Glutamatergic neuron (in vitro differentiated cells): ENCODE measurements around the gene DNASE2. TPM values are rescaled to one million over a fixed set of nuclear protein-coding genes. Genes with fewer than 3 reads are reported as not detected.

Source experiments
- DNase-seq: peaks from one replicate; pipeline ENCODE4 v3.0.0; 2022
- H3K27ac Mint-ChIP-seq: one replicate; pipeline ENCODE4 v1.8.0; 2020; ENCODE audit warnings: mild to moderate bottlenecking, mixed read lengths, inconsistent platforms; ENCODE audit not compliant: unreplicated experiment
- H3K27me3 Mint-ChIP-seq: one replicate; pipeline ENCODE4 v1.8.0; 2020; ENCODE audit warnings: mild to moderate bottlenecking, moderate library complexity, mixed read lengths, inconsistent platforms; ENCODE audit not compliant: unreplicated experiment
- H3K36me3 Mint-ChIP-seq: one replicate; pipeline ENCODE4 v1.8.0; 2020; ENCODE audit warnings: mild to moderate bottlenecking, mixed read lengths, inconsistent platforms; ENCODE audit not compliant: unreplicated experiment
- H3K4me1 Mint-ChIP-seq: one replicate; pipeline ENCODE4 v1.8.0; 2020; ENCODE audit warnings: mild to moderate bottlenecking, low read depth, mixed read lengths, inconsistent platforms; ENCODE audit not compliant: unreplicated experiment
- H3K4me3 Mint-ChIP-seq: one replicate; pipeline ENCODE4 v1.8.0; 2020; ENCODE audit warnings: mild to moderate bottlenecking, mixed read lengths, inconsistent platforms; ENCODE audit not compliant: unreplicated experiment
- H3K9me3 Mint-ChIP-seq: one replicate; pipeline ENCODE4 v1.8.0; 2020; ENCODE audit warnings: mild to moderate bottlenecking, moderate library complexity, mixed read lengths, inconsistent platforms; ENCODE audit not compliant: unreplicated experiment
- total RNA-seq: library from RNA; stranded (reverse); fragmentation: NEBNext Ultra II Directional; extraction: Animal tissue kit (Norgen Biotek cat#: 25700); gene quantifications from one replicate; pipeline ENCODE4 v1.2.1, GENCODE V29; 2021; ENCODE audit not compliant: unreplicated experiment
- TF ChIP-seq, protein P1 (sequence below): fragments of 200-600 bp; sonication (generic); IDR thresholded peaks from one replicate; pipeline ENCODE4 v1.5.0; 2021; ENCODE audit not compliant: partially characterized antibody, unreplicated experiment

DNASE2 gene
- total RNA-seq, 1 donor from 2014 or later: 7.9 TPM

DNA sequence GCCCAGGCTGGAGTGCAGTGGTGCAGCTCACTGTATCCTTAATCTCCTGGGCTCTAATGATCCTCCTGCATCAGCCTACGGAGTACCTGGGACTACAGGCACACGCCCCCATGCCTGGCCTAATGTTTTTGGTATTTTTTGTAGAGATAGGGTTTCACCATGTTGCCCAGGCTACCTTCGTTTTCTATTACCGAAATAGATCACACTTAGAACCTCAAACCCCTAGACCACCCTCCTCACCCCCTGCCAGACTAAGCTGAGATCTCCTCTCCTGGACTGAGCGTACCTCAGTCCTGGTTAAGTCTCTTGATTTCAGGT is 5.4 kb upstream of the DNASE2 start:
- peak overlapping the region; percentile 69 for H3K4me3 Mint-ChIP-seq
- peaks cover 24% of the 10 kb centered on the region for H3K27me3 Mint-ChIP-seq
- no peak for DNase-seq
- H3K4me1 Mint-ChIP-seq: peaks cover 2% of the 10 kb centered on the region
- H3K36me3 Mint-ChIP-seq: no peaks in the 10 kb centered on the region
- H3K27ac Mint-ChIP-seq: peak overlapping the region; percentile 53
- TF ChIP-seq, protein P1, sequence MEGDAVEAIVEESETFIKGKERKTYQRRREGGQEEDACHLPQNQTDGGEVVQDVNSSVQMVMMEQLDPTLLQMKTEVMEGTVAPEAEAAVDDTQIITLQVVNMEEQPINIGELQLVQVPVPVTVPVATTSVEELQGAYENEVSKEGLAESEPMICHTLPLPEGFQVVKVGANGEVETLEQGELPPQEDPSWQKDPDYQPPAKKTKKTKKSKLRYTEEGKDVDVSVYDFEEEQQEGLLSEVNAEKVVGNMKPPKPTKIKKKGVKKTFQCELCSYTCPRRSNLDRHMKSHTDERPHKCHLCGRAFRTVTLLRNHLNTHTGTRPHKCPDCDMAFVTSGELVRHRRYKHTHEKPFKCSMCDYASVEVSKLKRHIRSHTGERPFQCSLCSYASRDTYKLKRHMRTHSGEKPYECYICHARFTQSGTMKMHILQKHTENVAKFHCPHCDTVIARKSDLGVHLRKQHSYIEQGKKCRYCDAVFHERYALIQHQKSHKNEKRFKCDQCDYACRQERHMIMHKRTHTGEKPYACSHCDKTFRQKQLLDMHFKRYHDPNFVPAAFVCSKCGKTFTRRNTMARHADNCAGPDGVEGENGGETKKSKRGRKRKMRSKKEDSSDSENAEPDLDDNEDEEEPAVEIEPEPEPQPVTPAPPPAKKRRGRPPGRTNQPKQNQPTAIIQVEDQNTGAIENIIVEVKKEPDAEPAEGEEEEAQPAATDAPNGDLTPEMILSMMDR: no peak
- peaks cover 5% of the 10 kb centered on the region for H3K9me3 Mint-ChIP-seq

DNA sequence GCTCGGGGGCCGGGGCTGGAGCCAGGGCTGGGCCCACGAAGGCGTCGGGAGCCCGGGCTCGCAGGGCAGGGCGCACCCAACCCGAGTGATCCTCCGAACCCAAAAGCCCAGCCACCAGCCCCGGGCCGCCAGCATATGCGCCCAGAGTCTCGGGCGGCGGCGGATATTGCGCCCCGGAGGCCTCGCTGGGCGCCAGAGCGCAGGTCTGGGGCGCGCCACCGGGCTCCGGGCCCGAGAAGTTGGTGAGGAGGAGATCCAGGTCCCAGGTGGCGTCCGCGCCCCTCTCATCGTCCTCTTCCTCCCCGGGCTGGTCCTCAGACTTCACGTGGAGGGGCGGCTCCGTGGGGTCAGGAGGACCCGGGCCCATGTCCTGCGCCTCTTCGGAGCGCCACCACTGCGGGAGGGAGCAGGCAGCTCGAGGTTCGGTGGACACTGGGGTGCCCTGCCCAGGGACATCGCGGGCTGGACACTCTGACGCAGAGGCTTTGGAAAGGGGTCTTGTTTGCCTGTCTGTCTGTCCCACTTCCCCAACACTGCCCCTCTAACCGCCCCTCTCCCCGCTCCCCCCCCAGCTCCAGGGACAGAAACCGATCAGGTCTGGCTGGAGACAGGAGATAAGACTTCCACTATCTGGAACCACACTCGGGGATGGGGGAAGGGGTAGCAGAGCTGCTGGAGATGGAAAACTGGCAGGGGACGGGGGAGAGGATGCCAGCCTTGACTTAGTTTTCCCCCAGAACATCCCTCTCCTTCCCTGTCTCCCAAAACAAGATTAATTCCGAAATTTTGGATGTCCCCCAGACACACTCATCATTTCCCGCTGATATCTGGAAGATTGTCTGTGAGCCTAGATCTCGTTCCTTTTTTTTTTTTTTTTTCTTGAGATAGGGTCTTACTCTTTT is 4.8 kb upstream of the DNASE2 start:
- Mint-ChIP-seq H3K27ac (peak overlapping the region; percentile 53), H3K27me3 (peaks cover 20% of the 10 kb centered on the region), H3K36me3 (no peaks in the 10 kb centered on the region), H3K9me3 (peaks cover 5% of the 10 kb centered on the region), H3K4me1 (peaks cover 2% of the 10 kb centered on the region), H3K4me3 (peak overlapping the region; percentile 69)
- TF ChIP-seq, protein P1: no peak
- no peak for DNase-seq

DNA sequence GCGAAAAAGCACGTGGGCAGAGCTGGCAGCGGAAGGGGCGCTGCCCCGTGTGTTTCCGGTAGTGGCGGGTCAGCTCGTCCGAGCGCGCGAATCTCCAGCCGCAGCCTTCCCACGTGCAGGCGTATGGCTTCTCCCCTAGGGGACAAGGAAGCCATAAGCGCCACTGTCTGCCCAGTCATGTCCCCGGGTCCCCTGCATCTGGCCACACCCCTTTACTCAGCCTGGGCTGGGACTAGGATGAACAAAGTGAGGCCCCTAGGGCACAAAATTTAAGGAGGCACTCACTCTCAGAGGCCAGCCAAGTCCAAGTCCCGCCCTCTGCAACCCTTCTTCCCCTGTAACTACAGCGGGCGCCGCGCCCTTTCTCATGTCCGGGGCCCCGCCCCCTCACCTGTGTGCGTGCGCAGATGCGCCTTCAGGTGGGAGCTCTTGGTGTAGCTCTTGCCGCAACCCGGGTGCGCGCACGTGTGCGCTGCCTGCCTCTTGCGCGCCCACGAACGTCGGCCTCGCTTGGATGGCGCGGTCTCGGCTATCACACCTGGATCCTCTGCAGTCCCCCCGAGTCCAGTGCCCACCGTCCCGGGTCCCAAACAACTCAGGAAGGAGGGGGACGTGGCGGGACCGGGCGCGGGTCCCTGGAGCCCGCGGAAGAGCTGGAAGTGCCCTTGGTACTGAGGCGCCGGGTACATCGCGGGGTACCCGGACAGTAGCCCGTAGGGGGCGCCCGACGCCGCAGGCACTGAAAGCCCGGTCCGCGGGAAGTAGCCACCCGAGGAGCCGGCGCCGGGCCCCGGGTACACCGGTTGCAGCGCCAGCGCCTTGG is 3.9 kb upstream of the DNASE2 start:
- Mint-ChIP-seq H3K36me3 (no peaks in the 10 kb centered on the region), H3K4me3 (peak overlapping the region; percentile 77), H3K9me3 (peaks cover 5% of the 10 kb centered on the region), H3K27ac (no peak overlapping the region), H3K27me3 (peaks cover 16% of the 10 kb centered on the region), H3K4me1 (no peaks in the 10 kb centered on the region)
- TF ChIP-seq, protein P1: peak; percentile 63
- peak; percentile 83 for DNase-seq

DNA sequence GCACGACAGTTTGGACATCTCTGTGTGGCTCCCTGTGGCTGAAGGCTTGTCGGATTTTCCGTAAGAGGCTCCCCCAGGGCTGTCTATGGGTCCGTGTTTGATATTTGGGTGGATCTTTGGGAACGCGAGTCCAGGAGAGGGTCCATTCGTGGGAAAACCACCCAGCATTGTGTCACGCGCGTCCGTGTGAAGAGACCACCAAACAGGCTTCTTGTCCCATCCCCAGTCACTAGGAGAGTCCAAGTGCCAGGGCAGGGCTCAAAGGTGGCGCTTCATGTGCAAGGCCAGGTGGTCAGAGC is 3.3 kb upstream of the DNASE2 start:
- DNase-seq: no peak
- no peaks in the 10 kb centered on the region for H3K4me1 Mint-ChIP-seq
- peaks cover 16% of the 10 kb centered on the region for H3K27me3 Mint-ChIP-seq
- no peak overlapping the region for H3K27ac Mint-ChIP-seq
- no peaks in the 10 kb centered on the region for H3K36me3 Mint-ChIP-seq
- no peak overlapping the region for H3K4me3 Mint-ChIP-seq
- peaks cover 5% of the 10 kb centered on the region for H3K9me3 Mint-ChIP-seq
- TF ChIP-seq, protein P1: no peak

DNA sequence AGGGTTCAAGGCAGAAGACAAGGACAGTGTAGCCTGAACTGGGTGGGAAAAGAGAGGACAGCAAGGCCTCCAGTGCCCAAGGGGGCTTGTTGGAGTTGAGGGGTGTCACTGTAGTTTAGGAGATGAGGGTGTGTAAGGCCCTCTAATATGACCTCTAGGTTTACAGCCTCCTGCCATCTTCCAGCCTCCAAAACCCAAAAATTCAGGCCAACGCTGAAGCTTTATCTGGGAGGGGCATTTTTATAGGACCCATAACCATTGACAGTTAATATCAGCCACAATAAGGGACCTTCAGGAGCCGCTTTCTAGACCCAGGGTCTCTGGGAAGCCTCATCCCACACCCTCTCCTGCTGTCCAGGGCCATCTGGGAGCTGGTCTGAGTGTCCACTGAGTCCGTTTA is 3.0 kb upstream of the DNASE2 start:
- no peak overlapping the region for H3K4me3 Mint-ChIP-seq
- peaks cover 5% of the 10 kb centered on the region for H3K9me3 Mint-ChIP-seq
- H3K27me3 Mint-ChIP-seq: peaks cover 16% of the 10 kb centered on the region
- H3K36me3 Mint-ChIP-seq: no peaks in the 10 kb centered on the region
- TF ChIP-seq, protein P1: no peak
- H3K27ac Mint-ChIP-seq: no peak overlapping the region
- DNase-seq: no peak
- no peaks in the 10 kb centered on the region for H3K4me1 Mint-ChIP-seq
